DND-41 (cell line): ENCODE data around the gene CYP11A1.

Experiments used
- ATAC-seq: fragments of 200-7000 bp; cut with Tn5 transposase; 3 replicates; pipeline ENCODE4 v1.9.1; 2021; ENCODE audit warnings: low read depth; ENCODE audit not compliant: insufficient read depth
- DNase-seq: peaks from one replicate; pipeline ENCODE4 v3.0.0-alpha.2; 2020
- H2AFZ ChIP-seq: 2 replicates; pipeline ENCODE4 v1.6.0; 2012; ENCODE audit warnings: low read depth, low read length
- H3K27ac ChIP-seq: 2 replicates; pipeline ENCODE4 v1.5.1; 2012; ENCODE audit warnings: low read length, inconsistent platforms
- H3K27me3 ChIP-seq: fragments of 200-600 bp; sonication (generic); 2 replicates; pipeline ENCODE4 v1.6.0; 2012; ENCODE audit warnings: low read length, mild to moderate bottlenecking, inconsistent platforms; ENCODE audit not compliant: insufficient read depth, poor library complexity
- H3K36me3 ChIP-seq: 2 replicates; pipeline ENCODE4 v1.5.1; 2012; ENCODE audit warnings: low read length, inconsistent platforms; ENCODE audit not compliant: insufficient read depth
- H3K4me1 ChIP-seq: 2 replicates; pipeline ENCODE4 v1.5.1; 2012; ENCODE audit warnings: mild to moderate bottlenecking, low read length; ENCODE audit not compliant: insufficient read depth
- H3K4me2 ChIP-seq: 2 replicates; pipeline ENCODE4 v1.6.0; 2012; ENCODE audit warnings: mild to moderate bottlenecking, moderate library complexity, low read length, inconsistent platforms; ENCODE audit not compliant: insufficient read depth
- H3K4me3 ChIP-seq, 2 experiments: fragments of 200-600 bp in 1 of 2; shearing (Covaris generic) in 1 of 2; 2 replicates each; pipeline ENCODE4 v1.5.1; 2012 to 2016; ENCODE audit warnings: inconsistent platforms in 2 of 2, low read length in 2 of 2, mild to moderate bottlenecking in 2 of 2, low read depth in 1 of 2, moderate library complexity in 1 of 2
- H3K79me2 ChIP-seq: 2 replicates; pipeline ENCODE4 v1.6.0; 2012; ENCODE audit warnings: low read length, inconsistent platforms; ENCODE audit not compliant: insufficient read depth
- H3K9ac ChIP-seq: 2 replicates; pipeline ENCODE4 v1.6.0; 2012; ENCODE audit warnings: low read depth, mild to moderate bottlenecking, inconsistent platforms, low read length, moderate library complexity
- H3K9me3 ChIP-seq: 2 replicates; pipeline ENCODE4 v1.5.1; 2012; ENCODE audit warnings: low read length, moderate library complexity, mild to moderate bottlenecking, inconsistent platforms; ENCODE audit not compliant: insufficient read depth, severe bottlenecking
- H4K20me1 ChIP-seq: 2 replicates; pipeline ENCODE4 v1.6.0; 2012; ENCODE audit warnings: low read length; ENCODE audit not compliant: insufficient read depth
- CTCF ChIP-seq: IDR thresholded peaks from 2 replicates; pipeline ENCODE4 v1.5.1; 2012; ENCODE audit warnings: borderline replicate concordance, low read length, moderate library complexity, mild to moderate bottlenecking; ENCODE audit not compliant: poor library complexity, severe bottlenecking; ENCODE audit errors: extremely low read depth
- EZH2 ChIP-seq: IDR thresholded peaks from 3 replicates; pipeline ENCODE4 v1.6.1; 2012; ENCODE audit warnings: borderline replicate concordance, low read depth, mild to moderate bottlenecking, moderate library complexity, low read length, inconsistent platforms; ENCODE audit not compliant: severe bottlenecking

Gene CYP11A1

GRCh38 chr15:74396146-74396438 lies 28.6 kb upstream of the CYP11A1 start:
- H4K20me1 ChIP-seq, result no peaks in the 10 kb centered on the region
- no peak for ATAC-seq
- TF ChIP-seq CTCF (no peak), EZH2 (no peak)
- H3K27ac ChIP-seq, result peak overlapping the region; percentile 99
- no peaks in the 10 kb centered on the region for H3K36me3 ChIP-seq
- no peak for DNase-seq
- H3K27me3 ChIP-seq, result no peaks in the 10 kb centered on the region
- H3K79me2 ChIP-seq, result no peaks in the 10 kb centered on the region
- H2AFZ ChIP-seq, result no peak overlapping the region
- no peak overlapping the region for H3K4me2 ChIP-seq
- H3K4me3 ChIP-seq, result no peak overlapping the region
- H3K4me1 ChIP-seq, result peaks cover 47% of the 10 kb centered on the region
- no peaks in the 10 kb centered on the region for H3K9me3 ChIP-seq
- no peak overlapping the region for H3K9ac ChIP-seq

GRCh38 chr15:74395319-74396145 lies 28.1 kb upstream of the CYP11A1 start:
- no peak for DNase-seq
- H2AFZ ChIP-seq, result no peak overlapping the region
- no peaks in the 10 kb centered on the region for H4K20me1 ChIP-seq
- H3K27me3 ChIP-seq, result no peaks in the 10 kb centered on the region
- no peak overlapping the region for H3K4me2 ChIP-seq
- H3K4me1 ChIP-seq, result peaks cover 45% of the 10 kb centered on the region
- TF ChIP-seq EZH2 (no peak), CTCF (no peak)
- no peaks in the 10 kb centered on the region for H3K9me3 ChIP-seq
- no peak overlapping the region for H3K9ac ChIP-seq
- H3K4me3 ChIP-seq, result no peak overlapping the region
- H3K27ac ChIP-seq, result no peak overlapping the region; the same call in 1 of the 2 replicates
- H3K36me3 ChIP-seq, result no peaks in the 10 kb centered on the region
- no peaks in the 10 kb centered on the region for H3K79me2 ChIP-seq
- ATAC-seq, result no peak

- no peak overlapping the region for H3K9ac ChIP-seq
- H3K36me3 ChIP-seq, result no peaks in the 10 kb centered on the region
- H3K4me2 ChIP-seq, result no peak overlapping the region
- no peak for ATAC-seq
- H3K79me2 ChIP-seq, result no peaks in the 10 kb centered on the region
- no peak overlapping the region for H3K4me3 ChIP-seq
- no peak for DNase-seq
- TF ChIP-seq CTCF (no peak), EZH2 (no peak)
- H3K9me3 ChIP-seq, result no peaks in the 10 kb centered on the region
- no peak overlapping the region for H3K27ac ChIP-seq
- H3K27me3 ChIP-seq, result no peaks in the 10 kb centered on the region
- peaks cover 32% of the 10 kb centered on the region for H3K4me1 ChIP-seq
- no peaks in the 10 kb centered on the region for H4K20me1 ChIP-seq
- no peak overlapping the region for H2AFZ ChIP-seq
These were observed 26.8 kb upstream of the CYP11A1 start for GRCh38 chr15:74394090-74394846.
